ENCODE data around the gene LRRC27. TPM values are rescaled to one million over a fixed set of nuclear protein-coding genes. Genes with fewer than 3 reads are reported as not detected.

The LRRC27 gene
- polyA plus RNA-seq, 2 of the 4 experiments (the other 2 are of a cell fraction), result 6.5 to 6.9 TPM

- ChIA-PET POLR2A (no interaction called here), CTCF (interaction anchor here (0.9 to 3.3 kb wide), 7 partner anchors 11 to 127 kb away, joined by 3 to 34 read pairs (median 7); no protein-coding TSS in a partner anchor)
- ATAC-seq, result no peak
- no peak overlapping the region for H3K4me3 ChIP-seq
- WGBS (ENCODE audit: missing lambda C conversion rate), result 69% methylated on average over 5 of the region's 6 CpGs
- no peak for FAIRE-seq
- H3K27ac ChIP-seq, result no peak overlapping the region
- no peak for DNase-seq (ENCODE audit: low read depth in 1 of 2, low spot score in 1 of 2)
- H3K4me1 ChIP-seq, result no peaks in the 10 kb centered on the region
- TF ChIP-seq HEYL (CRISPR knock-in tag; IDR thresholded peaks at IDR 0.05), result no peak
- no peak for TF ChIP-seq RNF2 (IDR thresholded peaks at IDR 0.05; ENCODE audit: borderline replicate concordance, low read depth)
- no peak for TF ChIP-seq ATOH8 (CRISPR knock-in tag; IDR thresholded peaks at IDR 0.05; ENCODE audit: low read depth)
- no peak for TF ChIP-seq KDM1A (IDR thresholded peaks at IDR 0.05; ENCODE audit: low read depth)
- no peak for TF ChIP-seq RARB (CRISPR knock-in tag; IDR thresholded peaks at IDR 0.05)
- no peak for TF ChIP-seq SREBF2 (IDR thresholded peaks at IDR 0.05)
- no peak for TF ChIP-seq BHLHE40 (IDR thresholded peaks at IDR 0.05; ENCODE audit: low read depth, low read length)
- no peak overlapping the region for H3K4me2 ChIP-seq
- no peaks in the 10 kb centered on the region for H3K9me3 ChIP-seq
These were observed 17.8 kb downstream of the LRRC27 start for GRCh38 chr10:132349766-132350165.

- FAIRE-seq, result no peak
These were observed 18.4 kb downstream of the LRRC27 start for GRCh38 chr10:132350391-132350790.

GRCh38 chr10:132350946-132351345 is 19.0 kb downstream of the LRRC27 start:
- no peak overlapping the region for H3K27ac ChIP-seq
- 92% methylated on average over 17 of the region's 17 CpGs for WGBS (ENCODE audit: missing lambda C conversion rate)
- no peak for ATAC-seq
- no peak overlapping the region for H3K4me2 ChIP-seq
- ChIA-PET POLR2A (no interaction called here), CTCF (interaction anchor here (0.7 to 3.3 kb wide), 16 partner anchors 9 to 130 kb away, joined by 3 to 34 read pairs (median 4); no protein-coding TSS in a partner anchor)
- no peak for FAIRE-seq
- no peaks in the 10 kb centered on the region for H3K9me3 ChIP-seq
- DNase-seq (ENCODE audit: low read depth in 1 of 2, low spot score in 1 of 2), result no peak
- no peak overlapping the region for H3K4me3 ChIP-seq
- H3K4me1 ChIP-seq, result no peaks in the 10 kb centered on the region
- no peak for TF ChIP-seq RARB (CRISPR knock-in tag; IDR thresholded peaks at IDR 0.05)
- TF ChIP-seq FOSL2 (IDR thresholded peaks at IDR 0.05), result no peak
- TF ChIP-seq FOSL2 (CRISPR knock-in tag; IDR thresholded peaks at IDR 0.05), result no peak
- no peak for TF ChIP-seq CEBPB (IDR thresholded peaks at IDR 0.05)
- no peak for TF ChIP-seq CHD2 (IDR thresholded peaks at IDR 0.05; ENCODE audit: low read length, partially characterized antibody)

More at GRCh38 chr10:132350391-132350790, 18.4 kb downstream of the LRRC27 start:
- 92% methylated on average over 10 of the region's 11 CpGs for WGBS (ENCODE audit: missing lambda C conversion rate)
- POLR2A ChIA-PET, result no interaction called here
- CTCF ChIA-PET, result interaction anchor here (0.9 to 3.3 kb wide), 12 partner anchors 8 to 130 kb away, joined by 3 to 34 read pairs (median 5); no protein-coding TSS in a partner anchor
- no peaks in the 10 kb centered on the region for H3K4me1 ChIP-seq
- no peak overlapping the region for H3K4me2 ChIP-seq
- ATAC-seq (no peak), DNase-seq (ENCODE audit: low read depth in 1 of 2, low spot score in 1 of 2) (no peak)
- no peak overlapping the region for H3K4me3 ChIP-seq
- H3K27ac ChIP-seq, result no peak overlapping the region
- no peaks in the 10 kb centered on the region for H3K9me3 ChIP-seq
- TF ChIP-seq CEBPB (IDR thresholded peaks at IDR 0.05), result no peak
- no peak for TF ChIP-seq JUN (IDR thresholded peaks at IDR 0.05)
- no peak for TF ChIP-seq EHF (CRISPR knock-in tag; IDR thresholded peaks at IDR 0.05)
- no peak for TF ChIP-seq EP300 (IDR thresholded peaks at IDR 0.05)
- no peak for TF ChIP-seq JUNB (IDR thresholded peaks at IDR 0.05)
- no peak for TF ChIP-seq NPAS2 (CRISPR knock-in tag; IDR thresholded peaks at IDR 0.05; ENCODE audit: borderline replicate concordance)
- no peak for TF ChIP-seq RFX5 (IDR thresholded peaks at IDR 0.05)
- no peak for TF ChIP-seq CTCF (IDR thresholded peaks at IDR 0.05)
- no peak for TF ChIP-seq HOXB5 (CRISPR knock-in tag; IDR thresholded peaks at IDR 0.05)
- no peak for TF ChIP-seq HDAC2 (IDR thresholded peaks at IDR 0.05)
- no peak for TF ChIP-seq MAFK (IDR thresholded peaks at IDR 0.05; ENCODE audit: partially characterized antibody)
- TF ChIP-seq ELK1 (IDR thresholded peaks at IDR 0.05; ENCODE audit: low read depth, low read length), result no peak
- no peak for TF ChIP-seq CBX8 (IDR thresholded peaks at IDR 0.05)
